ENCODE measurements around the gene VMAC. TPM values are rescaled to one million over a fixed set of nuclear protein-coding genes. Genes with fewer than 3 reads are reported as not detected.

VMAC gene
- total RNA-seq, 4 donors from 2014 or later: 2.0 to 10.4 (median 4.6) TPM

GRCh38 chr19:5954293-5954692 is 49.6 kb downstream of the VMAC start:
- ATAC-seq (ENCODE audit: low FRiP score) (no peak), DNase-seq (ENCODE audit: low spot score) (no peak)
- TF ChIP-seq CTCF (IDR thresholded peaks at IDR 0.05): no peak

- DNase-seq (ENCODE audit: low spot score): no peak
- no peak for TF ChIP-seq CTCF (IDR thresholded peaks at IDR 0.05)
These were observed 50.9 kb downstream of the VMAC start for GRCh38 chr19:5955636-5955935.

DNA sequence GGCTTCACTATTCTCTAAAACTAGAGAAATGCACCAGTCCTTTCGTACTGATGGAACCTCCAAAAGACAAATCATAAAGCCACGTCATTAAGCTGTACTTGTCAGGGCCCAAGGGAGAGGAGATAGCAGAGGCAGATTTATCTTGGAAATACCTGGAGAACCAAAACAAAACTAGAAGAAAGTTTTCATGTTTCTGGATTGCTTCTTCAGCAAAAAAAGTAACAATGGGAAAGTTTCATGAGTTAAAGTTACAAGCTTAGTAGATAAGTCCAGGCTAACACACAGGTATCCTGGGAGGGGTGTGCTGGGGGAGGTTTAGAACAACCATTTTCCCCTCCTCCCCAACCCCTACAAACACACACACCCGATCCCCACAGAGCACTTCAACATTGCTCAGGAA is 51.7 kb downstream of the VMAC start:
- TF ChIP-seq CTCF (IDR thresholded peaks at IDR 0.05): no peak
- DNase-seq (ENCODE audit: low spot score) (no peak), ATAC-seq (ENCODE audit: low FRiP score) (no peak)

More at GRCh38 chr19:5955636-5955935, 50.9 kb downstream of the VMAC start:
- ATAC-seq (ENCODE audit: low FRiP score): no peak

GRCh38 chr19:5956728-5957127 is 52.1 kb downstream of the VMAC start:
- no peak for DNase-seq (ENCODE audit: low spot score)
- TF ChIP-seq CTCF (IDR thresholded peaks at IDR 0.05): no peak
- no peak for ATAC-seq (ENCODE audit: low FRiP score)

DNA sequence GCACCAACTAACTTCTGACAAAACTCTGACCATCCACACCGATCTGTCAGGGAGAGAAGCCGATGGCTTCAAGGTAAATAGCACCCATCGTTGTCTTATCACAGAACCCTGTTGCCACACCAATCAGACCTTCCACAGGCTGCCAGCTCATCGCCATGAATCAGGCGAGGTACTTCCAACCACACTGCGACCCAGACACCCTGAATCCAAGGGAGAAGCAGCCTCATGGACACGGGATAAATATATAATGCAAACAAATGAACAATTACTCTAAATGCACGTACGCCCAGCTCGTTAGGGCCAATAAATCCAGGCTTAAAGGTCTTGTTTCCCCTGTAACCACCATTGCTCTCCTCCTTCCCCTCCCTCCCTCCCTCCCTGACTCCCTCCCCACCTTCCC is 52.5 kb downstream of the VMAC start:
- DNase-seq (ENCODE audit: low spot score): no peak
- TF ChIP-seq CTCF (IDR thresholded peaks at IDR 0.05): no peak
- no peak for ATAC-seq (ENCODE audit: low FRiP score)

DNA sequence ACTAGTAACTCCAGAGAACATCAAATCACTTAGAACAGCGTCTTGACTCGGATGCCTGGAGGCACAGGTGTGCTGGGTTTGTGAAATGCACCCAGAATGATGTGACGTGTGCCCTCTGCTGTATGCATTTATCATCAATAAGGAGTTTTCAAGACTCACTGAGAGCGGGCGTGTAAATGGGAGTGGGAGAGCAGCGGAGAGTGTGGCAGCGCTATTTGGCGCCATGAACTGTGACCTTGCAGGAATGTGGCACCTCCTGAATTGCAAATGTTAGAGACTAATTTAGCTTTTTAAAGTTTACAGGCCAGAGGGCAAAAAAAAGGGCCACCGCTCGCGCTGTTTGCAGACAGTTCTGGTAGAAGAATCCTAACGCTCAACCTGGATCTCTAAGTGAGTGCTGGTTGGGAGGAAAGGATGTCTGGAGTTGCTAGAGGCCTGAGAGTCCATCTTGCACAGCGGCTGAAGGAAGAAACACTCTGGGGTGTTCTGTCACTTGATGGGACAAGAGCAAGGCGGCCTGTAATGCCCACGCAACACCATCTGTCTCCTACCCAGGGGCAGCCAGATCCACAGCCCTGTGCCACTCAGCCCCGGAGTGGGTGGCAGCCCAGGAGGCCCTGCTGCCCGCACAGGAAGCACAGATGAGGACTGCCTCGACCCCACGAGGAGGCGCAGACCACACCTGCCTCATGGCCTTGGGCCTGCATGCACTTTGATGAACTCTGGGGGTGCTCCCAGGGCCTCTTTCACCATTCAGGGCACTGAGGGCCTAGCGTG is 53.6 kb downstream of the VMAC start:
- ATAC-seq (ENCODE audit: low FRiP score): no peak
- TF ChIP-seq CTCF (IDR thresholded peaks at IDR 0.05): no peak

DNA sequence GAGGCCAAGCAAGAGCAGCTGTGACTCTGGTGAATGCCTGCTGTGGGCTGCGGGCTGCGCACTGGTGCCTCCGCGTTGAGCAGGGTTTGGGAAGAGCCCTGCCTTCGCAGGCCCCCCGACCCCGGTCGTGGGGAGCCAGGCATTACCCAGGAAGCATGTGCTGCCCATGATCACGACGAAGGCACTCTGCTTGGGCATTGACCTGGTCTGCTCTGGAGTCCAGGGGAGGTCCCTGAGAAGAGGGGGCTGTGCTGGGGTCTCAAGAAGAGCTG is 54.1 kb downstream of the VMAC start:
- DNase-seq (ENCODE audit: low spot score) (no peak), ATAC-seq (ENCODE audit: low FRiP score) (no peak)
- TF ChIP-seq CTCF (IDR thresholded peaks at IDR 0.05): no peak

More for the DNA sequence above, 53.6 kb downstream of the VMAC start:
- DNase-seq (ENCODE audit: low spot score): no peak
